Measurements from ENCODE around the gene TIMP2. TPM values are rescaled to one million over a fixed set of nuclear protein-coding genes. Genes with fewer than 3 reads are reported as not detected.
"Not testable (repeated sequence)": the region's sequence is repeated elsewhere in the genome, so short reads cannot be mapped to it uniquely, and the experiment has no call there.

The TIMP2 gene
- total and polyA plus RNA-seq, 4 donors: 47.5 to 176 (median 91.9) TPM

- no peak overlapping the region for H3K4me3 ChIP-seq
- H3K9me3 ChIP-seq (ENCODE audit: control insufficient read depth in 4 of 4, insufficient read depth in 3 of 4, low read length in 3 of 4): peaks cover 0 to 15% (median 7%) of the 10 kb centered on the region in 4 donors
- ATAC-seq (ENCODE audit: insufficient read depth, low FRiP score) (no peak), DNase-seq (no peak)
- no peak overlapping the region for H3K9ac ChIP-seq (ENCODE audit: insufficient read depth in 1 of 2, low read length in 2 of 2)
- no peak for TF ChIP-seq CTCF (IDR thresholded peaks at IDR 0.05; ENCODE audit: control extremely low read depth, extremely low read depth)
- 75 to 87% methylated on average over 8 of the region's 8 CpGs for WGBS, 2 donors
- no peak overlapping the region for H3K27ac ChIP-seq (ENCODE audit: low read depth in 1 of 2, low read length in 1 of 2)
- peaks cover 0 to 4% (median 0%) of the 10 kb centered on the region in 4 donors for H3K36me3 ChIP-seq (ENCODE audit: control insufficient read depth in 4 of 4, insufficient read depth in 4 of 4, low read length in 4 of 4)
- H3K4me1 ChIP-seq (ENCODE audit: control insufficient read depth in 5 of 5, insufficient read depth in 5 of 5, low read length in 5 of 5): peaks cover 0 to 9% (median 1%) of the 10 kb centered on the region in 5 donors
- H3K27me3 ChIP-seq (ENCODE audit: control insufficient read depth in 3 of 3, insufficient read depth in 3 of 3, low read length in 2 of 3): no peaks in the 10 kb centered on the region
Observed at GRCh38 chr17:78946631-78947030, 21.4 kb upstream of the TIMP2 start.

- Histone ChIP-seq H3K4me3 (no peak overlapping the region), H3K9me3 (ENCODE audit: control insufficient read depth in 4 of 4, insufficient read depth in 3 of 4, low read length in 3 of 4) (peaks cover 0 to 12% (median 6%) of the 10 kb centered on the region in 4 donors), H3K4me1 (ENCODE audit: control insufficient read depth in 5 of 5, insufficient read depth in 5 of 5, low read length in 5 of 5) (peaks cover 0 to 6% (median 0%) of the 10 kb centered on the region in 5 donors), H3K27ac (ENCODE audit: low read depth in 1 of 2, low read length in 1 of 2) (no peak overlapping the region), H3K36me3 (ENCODE audit: control insufficient read depth in 4 of 4, insufficient read depth in 4 of 4, low read length in 4 of 4) (peaks cover 0 to 3% (median 0%) of the 10 kb centered on the region in 4 donors), H3K9ac (ENCODE audit: insufficient read depth in 1 of 2, low read length in 2 of 2) (no peak overlapping the region), H3K27me3 (ENCODE audit: control insufficient read depth in 3 of 3, insufficient read depth in 3 of 3, low read length in 2 of 3) (no peaks in the 10 kb centered on the region)
- 73 to 90% methylated on average over 7 of the region's 7 CpGs for WGBS, 2 donors
- no peak for TF ChIP-seq CTCF (IDR thresholded peaks at IDR 0.05; ENCODE audit: control extremely low read depth, extremely low read depth)
- DNase-seq (no peak), ATAC-seq (ENCODE audit: insufficient read depth, low FRiP score) (no peak)
Observed at GRCh38 chr17:78946131-78946530, 20.9 kb upstream of the TIMP2 start.

GRCh38 chr17:78945455-78945854 is 20.3 kb upstream of the TIMP2 start:
- not testable (repeated sequence) for ATAC-seq (ENCODE audit: insufficient read depth, low FRiP score); H3K9me3 ChIP-seq (ENCODE audit: control insufficient read depth in 4 of 4, insufficient read depth in 3 of 4, low read length in 3 of 4); H3K27me3 ChIP-seq (ENCODE audit: control insufficient read depth in 3 of 3, insufficient read depth in 3 of 3, low read length in 2 of 3); H3K4me1 ChIP-seq (ENCODE audit: control insufficient read depth in 5 of 5, insufficient read depth in 5 of 5, low read length in 5 of 5); H3K9ac ChIP-seq (ENCODE audit: insufficient read depth in 1 of 2, low read length in 2 of 2); H3K4me3 ChIP-seq; H3K36me3 ChIP-seq (ENCODE audit: control insufficient read depth in 4 of 4, insufficient read depth in 4 of 4, low read length in 4 of 4); H3K27ac ChIP-seq (ENCODE audit: low read depth in 1 of 2, low read length in 1 of 2); DNase-seq
- WGBS, 2 donors: 94 to 95% methylated on average over 12 of the region's 12 CpGs

- no peaks in the 10 kb centered on the region for H3K36me3 ChIP-seq (ENCODE audit: control insufficient read depth in 4 of 4, insufficient read depth in 4 of 4, low read length in 4 of 4)
- DNase-seq (no peak), ATAC-seq (ENCODE audit: insufficient read depth, low FRiP score) (no peak)
- WGBS, 2 donors: 83 to 86% methylated on average over 10 of the region's 10 CpGs
- no peaks in the 10 kb centered on the region for H3K27me3 ChIP-seq (ENCODE audit: control insufficient read depth in 3 of 3, insufficient read depth in 3 of 3, low read length in 2 of 3)
- no peak overlapping the region for H3K9ac ChIP-seq (ENCODE audit: insufficient read depth in 1 of 2, low read length in 2 of 2)
- peaks cover 0 to 2% (median 0%) of the 10 kb centered on the region in 4 donors for H3K9me3 ChIP-seq (ENCODE audit: control insufficient read depth in 4 of 4, insufficient read depth in 3 of 4, low read length in 3 of 4)
- no peak overlapping the region for H3K27ac ChIP-seq (ENCODE audit: low read depth in 1 of 2, low read length in 1 of 2)
- no peak for TF ChIP-seq CTCF (IDR thresholded peaks at IDR 0.05; ENCODE audit: control extremely low read depth, extremely low read depth)
- H3K4me3 ChIP-seq: no peak overlapping the region
- peaks cover 0 to 10% (median 0%) of the 10 kb centered on the region in 5 donors for H3K4me1 ChIP-seq (ENCODE audit: control insufficient read depth in 5 of 5, insufficient read depth in 5 of 5, low read length in 5 of 5)
Observed at GRCh38 chr17:78944956-78945355, 19.8 kb upstream of the TIMP2 start.
